GM23338 (cell line): ENCODE data around the gene P2RY13. TPM values are rescaled to one million over a fixed set of nuclear protein-coding genes. Genes with fewer than 3 reads are reported as not detected.

Experiments used
- ATAC-seq: fragments of 200-7000 bp; cut with Tn5 transposase; 3 replicates; pipeline ENCODE4 v1.9.1; 2020
- DNase-seq: peaks from one replicate; pipeline ENCODE4 v3.0.0-alpha.2; 2015; ENCODE audit warnings: low spot score
- H2AFZ ChIP-seq: fragments of 200-600 bp; sonication (generic); 2 replicates; pipeline ENCODE4 v1.8.0; 2016; ENCODE audit warnings: antibody characterized with exemption, mild to moderate bottlenecking, moderate library complexity
- H3F3A ChIP-seq: fragments of 200-600 bp; sonication (generic); replicated peaks from 2 replicates; pipeline ENCODE4 v1.8.0; 2017; ENCODE audit warnings: antibody characterized with exemption, mixed run types, low read depth
- H3K27ac ChIP-seq: fragments of 200-600 bp; sonication (generic); 2 replicates; pipeline ENCODE4 v1.6.1; 2016; ENCODE audit warnings: low read depth
- H3K27me3 ChIP-seq: fragments of 200-600 bp; sonication (generic); 2 replicates; pipeline ENCODE4 v1.8.0; 2016; ENCODE audit warnings: mild to moderate bottlenecking, mixed run types, moderate library complexity; ENCODE audit not compliant: insufficient read depth
- H3K36me3 ChIP-seq: fragments of 200-600 bp; sonication (generic); 2 replicates; pipeline ENCODE4 v1.8.0; 2016; ENCODE audit warnings: mild to moderate bottlenecking; ENCODE audit not compliant: insufficient read depth
- H3K4me1 ChIP-seq: fragments of 200-600 bp; sonication (generic); 2 replicates; pipeline ENCODE4 v1.8.0; 2016; ENCODE audit warnings: mild to moderate bottlenecking, moderate library complexity; ENCODE audit not compliant: insufficient read depth
- H3K4me2 ChIP-seq: fragments of 200-600 bp; sonication (generic); 2 replicates; pipeline ENCODE4 v1.7.1; 2017; ENCODE audit warnings: mixed run types
- H3K4me3 ChIP-seq: fragments of 200-600 bp; sonication (generic); 2 replicates; pipeline ENCODE4 v1.6.1; 2016; ENCODE audit warnings: mixed run types
- H3K79me2 ChIP-seq: fragments of 200-600 bp; sonication (generic); replicated peaks from 2 replicates; pipeline ENCODE4 v1.8.0; 2017; ENCODE audit warnings: mild to moderate bottlenecking; ENCODE audit not compliant: insufficient read depth
- H3K9me2 ChIP-seq: fragments of 200-600 bp; sonication (generic); 2 replicates; pipeline ENCODE4 v1.8.0; 2017; ENCODE audit not compliant: insufficient read depth
- H4K20me1 ChIP-seq: fragments of 200-600 bp; sonication (generic); replicated peaks from 2 replicates; pipeline ENCODE4 v1.8.0; 2017; ENCODE audit warnings: mild to moderate bottlenecking; ENCODE audit not compliant: insufficient read depth
- H3K27ac Mint-ChIP-seq: 2 replicates; pipeline ENCODE4 v1.8.0; 2020; ENCODE audit warnings: inconsistent platforms, mild to moderate bottlenecking, moderate library complexity, mixed read lengths
- H3K27me3 Mint-ChIP-seq: 3 replicates; pipeline ENCODE4 v1.8.0; 2022; ENCODE audit warnings: low read depth, mild to moderate bottlenecking, moderate library complexity, mixed read lengths, inconsistent platforms; ENCODE audit not compliant: insufficient read depth, poor library complexity
- H3K36me3 Mint-ChIP-seq: 3 replicates; pipeline ENCODE4 v1.8.0; 2021; ENCODE audit warnings: low read depth, mild to moderate bottlenecking, inconsistent platforms, moderate library complexity, mixed read lengths
- H3K4me1 Mint-ChIP-seq: 3 replicates; pipeline ENCODE4 v1.8.0; 2020; ENCODE audit warnings: mild to moderate bottlenecking, inconsistent platforms, mixed read lengths
- H3K4me3 Mint-ChIP-seq: 3 replicates; pipeline ENCODE4 v1.8.0; 2021; ENCODE audit warnings: moderate library complexity, mild to moderate bottlenecking, inconsistent platforms, mixed read lengths
- H3K9me3 Mint-ChIP-seq: 3 replicates; pipeline ENCODE4 v1.8.0; 2020; ENCODE audit warnings: moderate library complexity, mild to moderate bottlenecking, inconsistent platforms, mixed read lengths
- CREB1 ChIP-seq: fragments of 250-450 bp; sonication (Bioruptor Pico); IDR thresholded peaks from 2 replicates; pipeline ENCODE4 v1.5.0; 2020; ENCODE audit warnings: low read depth, mild to moderate bottlenecking, moderate library complexity
- ETS1 ChIP-seq: IDR thresholded peaks from 2 replicates; pipeline ENCODE4 v1.6.1; 2016; ENCODE audit warnings: antibody characterized with exemption
- EZH2 ChIP-seq: fragments of 200-600 bp; sonication (generic); IDR thresholded peaks from one replicate; pipeline ENCODE4 v1.8.0; 2017; ENCODE audit warnings: antibody characterized with exemption, mild to moderate bottlenecking, low read depth; ENCODE audit not compliant: unreplicated experiment
- EZH2phosphoT487 ChIP-seq: fragments of 200-600 bp; sonication (generic); IDR thresholded peaks from one replicate; pipeline ENCODE4 v1.8.1; 2018; ENCODE audit warnings: antibody characterized with exemption; ENCODE audit not compliant: unreplicated experiment
- JUNB ChIP-seq: IDR thresholded peaks from one replicate; pipeline ENCODE4 v1.6.1; 2016; ENCODE audit warnings: antibody characterized with exemption; ENCODE audit not compliant: unreplicated experiment
- NANOG ChIP-seq: IDR thresholded peaks from 2 replicates; pipeline ENCODE4 v1.6.1; 2016; ENCODE audit warnings: antibody characterized with exemption, borderline replicate concordance
- POLR2AphosphoS5 ChIP-seq: IDR thresholded peaks from 2 replicates; pipeline ENCODE4 v1.6.1; 2016; ENCODE audit warnings: antibody characterized with exemption, low read depth
- STAT1 ChIP-seq: IDR thresholded peaks from one replicate; pipeline ENCODE4 v1.6.1; 2016; ENCODE audit warnings: antibody characterized with exemption; ENCODE audit not compliant: unreplicated experiment
- ZNF114 ChIP-seq: fragments of 250-450 bp; sonication (Bioruptor Pico); IDR thresholded peaks from 2 replicates; pipeline ENCODE4 v1.5.0; 2020; ENCODE audit warnings: mild to moderate bottlenecking, moderate library complexity
- ZNF331 ChIP-seq: fragments of 250-450 bp; sonication (Bioruptor Pico); IDR thresholded peaks from 2 replicates; pipeline ENCODE4 v1.5.0; 2020; ENCODE audit warnings: low read depth, mild to moderate bottlenecking, moderate library complexity
- ZNF462 ChIP-seq: fragments of 250-450 bp; sonication (Bioruptor Pico); IDR thresholded peaks from 2 replicates; pipeline ENCODE4 v1.5.0; 2020; ENCODE audit warnings: mild to moderate bottlenecking, moderate library complexity
- polyA plus RNA-seq: library from polyadenylated mRNA; unstranded; fragments of >200 nt; fragmentation: Nextera tagmentation; extraction: Ambion mirVana; gene quantifications from 2 replicates; pipeline ENCODE4 v1.2.1, GENCODE V29; 2016
- total RNA-seq: library from RNA; depleted of rRNA; stranded (reverse); fragments of >200 nt; shearing (Covaris generic); gene quantifications from 2 replicates; pipeline ENCODE4 v1.2.3, GENCODE V29; 2014
- TF ChIP-seq, protein P1 (sequence below): IDR thresholded peaks from one replicate; pipeline ENCODE4 v1.6.1; 2018; ENCODE audit warnings: antibody characterized with exemption; ENCODE audit not compliant: unreplicated experiment
- TF ChIP-seq, protein P2 (sequence below), 2 experiments: fragments of 200-600 bp in 1 of 2; sonication (generic) in 1 of 2; conservative IDR thresholded peaks; 2 replicates each; pipeline versions ENCODE4 v1.5.1 to v1.6.1; 2016 to 2017; ENCODE audit warnings: antibody characterized with exemption in 2 of 2, low read depth in 2 of 2, mild to moderate bottlenecking in 2 of 2, moderate library complexity in 1 of 2

The P2RY13 gene
- total and polyA plus RNA-seq, 2 experiments from 2014 or later: 0.68 TPM; not detected in 1

DNA sequence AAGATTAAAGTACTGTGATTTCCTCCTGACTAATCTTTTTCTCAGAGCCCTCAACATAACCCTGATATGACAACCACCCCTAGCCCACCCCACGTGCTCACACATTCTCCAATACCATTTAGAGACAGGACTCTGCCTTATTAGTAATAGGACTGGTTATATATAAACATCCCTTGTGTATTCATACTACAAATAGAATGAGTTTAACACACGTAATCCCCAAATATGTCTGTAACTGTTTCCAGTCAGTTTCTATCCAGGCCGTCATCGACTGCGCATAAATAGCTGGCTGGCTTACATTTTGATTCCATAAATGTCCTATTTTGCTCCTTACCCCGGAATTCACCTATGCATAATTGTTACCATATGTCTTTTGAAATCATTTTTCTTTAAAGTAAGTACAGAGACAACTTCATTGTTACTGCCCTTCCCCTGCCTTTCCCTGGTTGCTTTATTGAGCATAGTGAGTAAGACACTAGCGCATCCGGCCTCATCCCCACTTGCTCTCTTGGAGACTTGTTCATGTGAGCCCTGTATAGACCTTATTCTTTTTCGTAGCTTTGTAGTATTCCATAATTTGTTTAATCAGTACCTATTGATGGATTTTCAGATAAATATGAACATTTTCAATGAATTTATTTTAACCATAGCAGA is 47.6 kb downstream of the P2RY13 start:
- no peak overlapping the region for H3K27ac Mint-ChIP-seq
- ATAC-seq (no peak), DNase-seq (no peak)
- peaks cover 3% of the 10 kb centered on the region for H3K27me3 Mint-ChIP-seq
- H3K4me3 ChIP-seq: no peak overlapping the region
- no peaks in the 10 kb centered on the region for H3K9me2 ChIP-seq
- H3K4me2 ChIP-seq: no peak overlapping the region
- no peaks in the 10 kb centered on the region for H3K27me3 ChIP-seq
- H4K20me1 ChIP-seq: 0 out of 2 replicates have a peak, but pooled peaks cover 2% of the 10 kb centered on the region
- TF ChIP-seq, protein P1, sequence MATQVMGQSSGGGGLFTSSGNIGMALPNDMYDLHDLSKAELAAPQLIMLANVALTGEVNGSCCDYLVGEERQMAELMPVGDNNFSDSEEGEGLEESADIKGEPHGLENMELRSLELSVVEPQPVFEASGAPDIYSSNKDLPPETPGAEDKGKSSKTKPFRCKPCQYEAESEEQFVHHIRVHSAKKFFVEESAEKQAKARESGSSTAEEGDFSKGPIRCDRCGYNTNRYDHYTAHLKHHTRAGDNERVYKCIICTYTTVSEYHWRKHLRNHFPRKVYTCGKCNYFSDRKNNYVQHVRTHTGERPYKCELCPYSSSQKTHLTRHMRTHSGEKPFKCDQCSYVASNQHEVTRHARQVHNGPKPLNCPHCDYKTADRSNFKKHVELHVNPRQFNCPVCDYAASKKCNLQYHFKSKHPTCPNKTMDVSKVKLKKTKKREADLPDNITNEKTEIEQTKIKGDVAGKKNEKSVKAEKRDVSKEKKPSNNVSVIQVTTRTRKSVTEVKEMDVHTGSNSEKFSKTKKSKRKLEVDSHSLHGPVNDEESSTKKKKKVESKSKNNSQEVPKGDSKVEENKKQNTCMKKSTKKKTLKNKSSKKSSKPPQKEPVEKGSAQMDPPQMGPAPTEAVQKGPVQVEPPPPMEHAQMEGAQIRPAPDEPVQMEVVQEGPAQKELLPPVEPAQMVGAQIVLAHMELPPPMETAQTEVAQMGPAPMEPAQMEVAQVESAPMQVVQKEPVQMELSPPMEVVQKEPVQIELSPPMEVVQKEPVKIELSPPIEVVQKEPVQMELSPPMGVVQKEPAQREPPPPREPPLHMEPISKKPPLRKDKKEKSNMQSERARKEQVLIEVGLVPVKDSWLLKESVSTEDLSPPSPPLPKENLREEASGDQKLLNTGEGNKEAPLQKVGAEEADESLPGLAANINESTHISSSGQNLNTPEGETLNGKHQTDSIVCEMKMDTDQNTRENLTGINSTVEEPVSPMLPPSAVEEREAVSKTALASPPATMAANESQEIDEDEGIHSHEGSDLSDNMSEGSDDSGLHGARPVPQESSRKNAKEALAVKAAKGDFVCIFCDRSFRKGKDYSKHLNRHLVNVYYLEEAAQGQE: no peak
- no peak for TF ChIP-seq JUNB
- no peak for TF ChIP-seq CREB1 (CRISPR knock-in tag)
- no peak for TF ChIP-seq POLR2AphosphoS5
- no peak for TF ChIP-seq NANOG
- TF ChIP-seq, protein P2, sequence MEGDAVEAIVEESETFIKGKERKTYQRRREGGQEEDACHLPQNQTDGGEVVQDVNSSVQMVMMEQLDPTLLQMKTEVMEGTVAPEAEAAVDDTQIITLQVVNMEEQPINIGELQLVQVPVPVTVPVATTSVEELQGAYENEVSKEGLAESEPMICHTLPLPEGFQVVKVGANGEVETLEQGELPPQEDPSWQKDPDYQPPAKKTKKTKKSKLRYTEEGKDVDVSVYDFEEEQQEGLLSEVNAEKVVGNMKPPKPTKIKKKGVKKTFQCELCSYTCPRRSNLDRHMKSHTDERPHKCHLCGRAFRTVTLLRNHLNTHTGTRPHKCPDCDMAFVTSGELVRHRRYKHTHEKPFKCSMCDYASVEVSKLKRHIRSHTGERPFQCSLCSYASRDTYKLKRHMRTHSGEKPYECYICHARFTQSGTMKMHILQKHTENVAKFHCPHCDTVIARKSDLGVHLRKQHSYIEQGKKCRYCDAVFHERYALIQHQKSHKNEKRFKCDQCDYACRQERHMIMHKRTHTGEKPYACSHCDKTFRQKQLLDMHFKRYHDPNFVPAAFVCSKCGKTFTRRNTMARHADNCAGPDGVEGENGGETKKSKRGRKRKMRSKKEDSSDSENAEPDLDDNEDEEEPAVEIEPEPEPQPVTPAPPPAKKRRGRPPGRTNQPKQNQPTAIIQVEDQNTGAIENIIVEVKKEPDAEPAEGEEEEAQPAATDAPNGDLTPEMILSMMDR (conservative IDR thresholded peaks at IDR 0.05; ENCODE audit: low read depth in 2 of 2): no peak
- no peak for TF ChIP-seq ZNF114 (CRISPR knock-in tag)
- no peak for TF ChIP-seq EZH2
- TF ChIP-seq ZNF462 (CRISPR knock-in tag): no peak
- no peak for TF ChIP-seq ZNF331 (CRISPR knock-in tag)
- no peak for TF ChIP-seq STAT1
- no peak for TF ChIP-seq ETS1
- TF ChIP-seq EZH2phosphoT487: no peak
- no peak overlapping the region for H3K27ac ChIP-seq
- no peaks in the 10 kb centered on the region for H3K4me1 ChIP-seq
- no peaks in the 10 kb centered on the region for H3K36me3 Mint-ChIP-seq
- H3F3A ChIP-seq: no peaks in the 10 kb centered on the region
- no peak overlapping the region for H2AFZ ChIP-seq
- no peaks in the 10 kb centered on the region for H3K36me3 ChIP-seq
- H3K79me2 ChIP-seq: no peaks in the 10 kb centered on the region
- H3K9me3 Mint-ChIP-seq: no peaks in the 10 kb centered on the region
- no peaks in the 10 kb centered on the region; the same call in 2 of the 3 replicates for H3K4me1 Mint-ChIP-seq
- no peak overlapping the region for H3K4me3 Mint-ChIP-seq
